HCT116 (cell line): Measurements from ENCODE around the gene OR51Q1. TPM values are rescaled to one million over a fixed set of nuclear protein-coding genes. Genes with fewer than 3 reads are reported as not detected.

ENCODE experiments used
- ATAC-seq: fragments of 200-7000 bp; cut with Tn5 transposase; 2 replicates; pipeline ENCODE4 v1.9.1; 2020; ENCODE audit warnings: mild to moderate bottlenecking, moderate library complexity
- BruUV-seq: library from RNA; stranded (reverse); fragments of 400-500 nt; replicated peaks from 2 replicates; lab custom pipeline; 2021; lab: Mats Ljungman, UMichigan
- CTCF ChIA-PET: fragments of 300-600 bp; sonication (Branson Sonifier 250); formaldehyde crosslinking; loops from one replicate; lab custom pipeline; 2021; ENCODE audit warnings: antibody characterized with exemption; lab: Charles Lee
- POLR2A ChIA-PET: fragments of 300-600, 350-600 bp; sonication (Branson Sonifier 250); formaldehyde crosslinking; loops from one replicate; lab custom pipeline; 2021; ENCODE audit warnings: antibody characterized with exemption; lab: Charles Lee
- RAD21 ChIA-PET, 2 experiments: fragments of 300-600 bp; sonication (Branson Sonifier 250); formaldehyde crosslinking; loops; one replicate each; lab custom pipeline; 2023; ENCODE audit warnings: low total read pairs in 2 of 2; ENCODE audit not compliant: uncharacterized antibody in 2 of 2, unreplicated experiment in 2 of 2, low non-redundant PET in 1 of 2; lab: Charles Lee
- DNase-seq: peaks from one replicate; pipeline ENCODE4 v3.0.0-alpha.2; 2010; ENCODE audit warnings: low read depth, low spot score
- H2AFZ ChIP-seq: fragments of 200-600 bp; shearing (Covaris generic), sonication (generic); 2 replicates; pipeline ENCODE4 v1.6.1; 2017; ENCODE audit warnings: low read depth, mixed run types, mixed read lengths, antibody characterized with exemption, low read length; ENCODE audit not compliant: poor library complexity, severe bottlenecking
- H3K27ac ChIP-seq: 2 replicates; pipeline ENCODE4 v1.5.1; 2012; ENCODE audit warnings: low read depth, low read length
- H3K27me3 ChIP-seq: fragments of 200-600 bp; sonication (generic); 2 replicates; pipeline ENCODE4 v1.6.1; 2016; ENCODE audit warnings: mixed run types, low read length, mixed read lengths; ENCODE audit not compliant: insufficient read depth
- H3K36me3 ChIP-seq, 2 experiments: fragments of 200-500 bp in 1 of 2; fragments of 200-600 bp in 1 of 2; sonication (Bioruptor generic) in 1 of 2; sonication (generic) in 1 of 2; 2 replicates each; pipeline versions ENCODE4 v1.5.1 to v1.6.1; 2014 to 2016; ENCODE audit warnings: low read length in 2 of 2, inconsistent platforms in 1 of 2, mixed read lengths in 1 of 2, mixed run types in 1 of 2; ENCODE audit not compliant: insufficient read depth in 2 of 2, control insufficient read depth in 1 of 2
- H3K4me1 ChIP-seq, 2 experiments: fragments of 200-600 bp in 1 of 2; sonication (generic) in 1 of 2; 2 replicates each; pipeline versions ENCODE4 v1.5.1 to v1.6.1; 2012 to 2017; ENCODE audit warnings: low read length in 2 of 2, inconsistent platforms in 1 of 2, mild to moderate bottlenecking in 1 of 2, mixed read lengths in 1 of 2, mixed run types in 1 of 2, moderate library complexity in 1 of 2; ENCODE audit not compliant: insufficient read depth in 2 of 2, control insufficient read depth in 1 of 2
- H3K4me2 ChIP-seq: fragments of 200-600 bp; sonication (generic); 2 replicates; pipeline ENCODE4 v1.6.1; 2017; ENCODE audit warnings: mixed run types, low read length, mixed read lengths
- H3K4me3 ChIP-seq, 2 experiments: fragments of 200-600 bp in 1 of 2; sonication (generic) in 1 of 2; replicated peaks in 1 of 2; 2 replicates each; pipeline ENCODE4 v1.5.1; 2011 to 2016; ENCODE audit warnings: low read length in 2 of 2, control low read depth in 1 of 2, low read depth in 1 of 2, mild to moderate bottlenecking in 1 of 2, mixed read lengths in 1 of 2, mixed run types in 1 of 2
- H3K79me2 ChIP-seq: fragments of 200-600 bp; sonication (generic); 2 replicates; pipeline ENCODE4 v1.6.1; 2017; ENCODE audit warnings: mild to moderate bottlenecking, mixed run types, low read length, moderate library complexity, mixed read lengths; ENCODE audit not compliant: insufficient read depth
- H3K9ac ChIP-seq: fragments of 200-600 bp; sonication (generic); 2 replicates; pipeline ENCODE4 v1.6.1; 2016; ENCODE audit warnings: low read length, mixed read lengths
- H3K9me2 ChIP-seq: fragments of 200-600 bp; sonication (generic), shearing (Covaris generic); 2 replicates; pipeline ENCODE4 v1.6.1; 2017; ENCODE audit warnings: mixed run types, mild to moderate bottlenecking, moderate library complexity; ENCODE audit not compliant: insufficient read depth
- H3K9me3 ChIP-seq, 2 experiments: fragments of 200-500 bp in 1 of 2; fragments of 200-600 bp in 1 of 2; sonication (Bioruptor generic) in 1 of 2; sonication (generic) in 1 of 2; 2 replicates each; pipeline ENCODE4 v1.6.1; 2014 to 2017; ENCODE audit warnings: low read length in 2 of 2, mixed read lengths in 2 of 2, inconsistent platforms in 1 of 2, low read depth in 1 of 2, mild to moderate bottlenecking in 1 of 2, mixed run types in 1 of 2, moderate library complexity in 1 of 2; ENCODE audit not compliant: control insufficient read depth in 1 of 2, insufficient read depth in 1 of 2
- H4K20me1 ChIP-seq: fragments of 200-600 bp; sonication (generic), shearing (Covaris generic); 2 replicates; pipeline ENCODE4 v1.6.1; 2017; ENCODE audit warnings: mixed run types, mild to moderate bottlenecking, moderate library complexity; ENCODE audit not compliant: insufficient read depth
- CBX3 ChIP-seq: IDR thresholded peaks from 2 replicates; pipeline ENCODE4 v1.6.1; 2012; ENCODE audit warnings: low read depth
- CEBPB ChIP-seq: IDR thresholded peaks from 2 replicates; pipeline ENCODE4 v1.6.1; 2012; ENCODE audit warnings: low read depth
- ELF1 ChIP-seq: IDR thresholded peaks from 2 replicates; pipeline ENCODE4 v1.6.1; 2012; ENCODE audit warnings: low read depth, borderline replicate concordance
- FOSL1 ChIP-seq: IDR thresholded peaks from 2 replicates; pipeline ENCODE4 v1.6.1; 2012; ENCODE audit warnings: low read depth
- JUND ChIP-seq: IDR thresholded peaks from 2 replicates; pipeline ENCODE4 v1.6.1; 2012
- POLR2A ChIP-seq: IDR thresholded peaks from 2 replicates; pipeline ENCODE4 v1.7.0; 2011; ENCODE audit warnings: borderline replicate concordance; ENCODE audit not compliant: insufficient read depth, insufficient read length; ENCODE audit errors: extremely low read depth
- POLR2AphosphoS5 ChIP-seq: IDR thresholded peaks from 2 replicates; pipeline ENCODE4 v1.6.1; 2011; ENCODE audit warnings: mild to moderate bottlenecking, low read depth, low read length, moderate library complexity
- RAD21 ChIP-seq: IDR thresholded peaks from 2 replicates; pipeline ENCODE4 v1.6.1; 2012; ENCODE audit warnings: low read depth, mild to moderate bottlenecking
- SP1 ChIP-seq: IDR thresholded peaks from 2 replicates; pipeline ENCODE4 v1.6.1; 2012; ENCODE audit warnings: low read depth
- SRF ChIP-seq: IDR thresholded peaks from 2 replicates; pipeline ENCODE4 v1.6.1; 2012; ENCODE audit warnings: low read depth
- TCF7L2 ChIP-seq: IDR thresholded peaks from 2 replicates; pipeline ENCODE4 v1.7.0; 2011; ENCODE audit warnings: borderline replicate concordance, inconsistent platforms; ENCODE audit not compliant: insufficient read depth, insufficient read length; ENCODE audit errors: extremely low read depth
- intact Hi-C: fragments of 100-400 bp; cut with micrococcal nuclease; formaldehyde crosslinking; loops from 2 replicates; pipeline ENCODE4 v1.10.0; 2022
- total RNA-seq: library from RNA; stranded (reverse); gene quantifications from one replicate; pipeline ENCODE4 v1.2.1, GENCODE V29; 2021; ENCODE audit not compliant: unreplicated experiment
- TF ChIP-seq, protein P1 (sequence below), 3 experiments: fragments of 200-600 bp in 1 of 3; sonication (generic) in 1 of 3; IDR thresholded peaks in 2 of 3; conservative IDR thresholded peaks in 1 of 3; 2 replicates each; pipeline ENCODE4 v1.5.1; 2012 to 2017; ENCODE audit warnings: low read depth in 2 of 3, low read length in 2 of 3, antibody characterized with exemption in 1 of 3, borderline replicate concordance in 1 of 3, control low read depth in 1 of 3, mild to moderate bottlenecking in 1 of 3, mixed read lengths in 1 of 3, mixed run types in 1 of 3, moderate library complexity in 1 of 3; ENCODE audit not compliant: insufficient read depth in 1 of 3
- TF ChIP-seq, protein P2 (sequence below): IDR thresholded peaks from 2 replicates; pipeline ENCODE4 v1.6.1; 2011; ENCODE audit warnings: mild to moderate bottlenecking, low read length, moderate library complexity; ENCODE audit not compliant: insufficient replicate concordance; ENCODE audit errors: extremely low read depth

The OR51Q1 gene
- total RNA-seq, 1 experiment from 2014 or later: not detected

DNA sequence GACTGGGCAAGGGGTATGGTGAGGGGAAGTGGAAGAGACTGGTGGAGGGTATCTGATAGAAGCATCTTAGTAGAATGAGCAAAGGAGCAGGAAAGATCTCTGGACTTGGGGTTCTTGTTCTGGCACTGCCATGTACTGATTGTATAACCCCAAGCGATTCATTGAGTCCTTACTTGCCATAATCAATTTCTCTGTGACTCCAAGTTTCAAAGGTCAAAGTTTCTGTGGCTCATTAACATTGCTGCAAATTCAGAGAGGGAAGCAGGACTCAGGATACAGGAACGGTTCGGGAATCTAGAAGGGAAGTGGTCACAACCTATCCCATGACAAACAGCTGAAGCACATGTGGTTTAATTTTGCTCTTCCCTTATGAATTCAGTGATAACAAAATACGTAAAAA lies 27.5 kb downstream of the OR51Q1 start:
- TF ChIP-seq ELF1 (no peak), POLR2AphosphoS5 (no peak), POLR2A (no peak), SP1 (no peak), CBX3 (no peak), RAD21 (no peak), SRF (no peak), FOSL1 (no peak), CEBPB (no peak), JUND (no peak), TCF7L2 (no peak)
- TF ChIP-seq, protein P1, sequence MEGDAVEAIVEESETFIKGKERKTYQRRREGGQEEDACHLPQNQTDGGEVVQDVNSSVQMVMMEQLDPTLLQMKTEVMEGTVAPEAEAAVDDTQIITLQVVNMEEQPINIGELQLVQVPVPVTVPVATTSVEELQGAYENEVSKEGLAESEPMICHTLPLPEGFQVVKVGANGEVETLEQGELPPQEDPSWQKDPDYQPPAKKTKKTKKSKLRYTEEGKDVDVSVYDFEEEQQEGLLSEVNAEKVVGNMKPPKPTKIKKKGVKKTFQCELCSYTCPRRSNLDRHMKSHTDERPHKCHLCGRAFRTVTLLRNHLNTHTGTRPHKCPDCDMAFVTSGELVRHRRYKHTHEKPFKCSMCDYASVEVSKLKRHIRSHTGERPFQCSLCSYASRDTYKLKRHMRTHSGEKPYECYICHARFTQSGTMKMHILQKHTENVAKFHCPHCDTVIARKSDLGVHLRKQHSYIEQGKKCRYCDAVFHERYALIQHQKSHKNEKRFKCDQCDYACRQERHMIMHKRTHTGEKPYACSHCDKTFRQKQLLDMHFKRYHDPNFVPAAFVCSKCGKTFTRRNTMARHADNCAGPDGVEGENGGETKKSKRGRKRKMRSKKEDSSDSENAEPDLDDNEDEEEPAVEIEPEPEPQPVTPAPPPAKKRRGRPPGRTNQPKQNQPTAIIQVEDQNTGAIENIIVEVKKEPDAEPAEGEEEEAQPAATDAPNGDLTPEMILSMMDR (IDR thresholded peaks at IDR 0.05 in 2 of 3, conservative IDR thresholded peaks at IDR 0.05 in 1 of 3; ENCODE audit: borderline replicate concordance in 1 of 3, insufficient read depth in 1 of 3, low read depth in 2 of 3, low read length in 2 of 3): no peak
- TF ChIP-seq, protein P2, sequence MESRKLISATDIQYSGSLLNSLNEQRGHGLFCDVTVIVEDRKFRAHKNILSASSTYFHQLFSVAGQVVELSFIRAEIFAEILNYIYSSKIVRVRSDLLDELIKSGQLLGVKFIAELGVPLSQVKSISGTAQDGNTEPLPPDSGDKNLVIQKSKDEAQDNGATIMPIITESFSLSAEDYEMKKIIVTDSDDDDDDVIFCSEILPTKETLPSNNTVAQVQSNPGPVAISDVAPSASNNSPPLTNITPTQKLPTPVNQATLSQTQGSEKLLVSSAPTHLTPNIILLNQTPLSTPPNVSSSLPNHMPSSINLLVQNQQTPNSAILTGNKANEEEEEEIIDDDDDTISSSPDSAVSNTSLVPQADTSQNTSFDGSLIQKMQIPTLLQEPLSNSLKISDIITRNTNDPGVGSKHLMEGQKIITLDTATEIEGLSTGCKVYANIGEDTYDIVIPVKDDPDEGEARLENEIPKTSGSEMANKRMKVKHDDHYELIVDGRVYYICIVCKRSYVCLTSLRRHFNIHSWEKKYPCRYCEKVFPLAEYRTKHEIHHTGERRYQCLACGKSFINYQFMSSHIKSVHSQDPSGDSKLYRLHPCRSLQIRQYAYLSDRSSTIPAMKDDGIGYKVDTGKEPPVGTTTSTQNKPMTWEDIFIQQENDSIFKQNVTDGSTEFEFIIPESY: no peak
- TF ChIP-seq, all 23 proteins: peak for 0
- ATAC-seq (no peak), DNase-seq (no peak)
- Histone ChIP-seq H3K27ac (no peak overlapping the region), H3K79me2 (peaks cover 98% of the 10 kb centered on the region), H3K36me3 (peaks cover 16 to 75% of the 10 kb centered on the region in 2 experiments), H3K9me2 (no peaks in the 10 kb centered on the region), H3K9ac (no peak overlapping the region), H3K9me3 (no peaks in the 10 kb centered on the region), H3K4me2 (no peak overlapping the region), H4K20me1 (peaks cover 54% of the 10 kb centered on the region), H3K27me3 (no peaks in the 10 kb centered on the region), H2AFZ (no peak overlapping the region), H3K4me3 (no peak overlapping the region), H3K4me1 (peaks cover 0 to 34% of the 10 kb centered on the region in 2 experiments; a peak in 1 of 4 replicates)
- CTCF ChIA-PET: no interaction called here
- intact Hi-C loops: no loop called here
- BruUV-seq: no TSS peak
- RAD21 ChIA-PET: no interaction called here
- POLR2A ChIA-PET: no interaction called here
